MG63 (cell line): ENCODE data around the gene SPC25. TPM values are rescaled to one million over a fixed set of nuclear protein-coding genes. Genes with fewer than 3 reads are reported as not detected.
"Not testable (repeated sequence)": the region's sequence is repeated elsewhere in the genome, so short reads cannot be mapped to it uniquely, and the experiment has no call there.

Experiments
- DNase-seq: peaks from one replicate; pipeline ENCODE4 v3.0.0-alpha.2; 2020
- H3K27me3 ChIP-seq: fragments of 250-450 bp; sonication (Bioruptor Pico); 2 replicates; pipeline ENCODE4 v1.5.1; 2020; ENCODE audit warnings: mild to moderate bottlenecking, moderate library complexity
- H3K36me3 ChIP-seq: fragments of 250-450 bp; sonication (Bioruptor Pico); 2 replicates; pipeline ENCODE4 v1.5.1; 2020; ENCODE audit warnings: mild to moderate bottlenecking, moderate library complexity
- H3K4me3 ChIP-seq: fragments of 250-450 bp; sonication (Bioruptor Pico); 2 replicates; pipeline ENCODE4 v1.5.1; 2020; ENCODE audit warnings: mild to moderate bottlenecking, moderate library complexity
- H3K9me3 ChIP-seq: fragments of 250-450 bp; sonication (Bioruptor Pico); 2 replicates; pipeline ENCODE4 v1.5.1; 2020; ENCODE audit warnings: mild to moderate bottlenecking, moderate library complexity
- total RNA-seq: library from RNA; depleted of rRNA; stranded (reverse); fragments of >200 nt; shearing (Covaris generic); gene quantifications from 2 replicates; pipeline ENCODE4 v1.2.3, GENCODE V29; 2014; ENCODE audit warnings: low replicate concordance

Gene SPC25
- total RNA-seq, 1 experiment from 2014 or later, result 28.1 TPM

DNA sequence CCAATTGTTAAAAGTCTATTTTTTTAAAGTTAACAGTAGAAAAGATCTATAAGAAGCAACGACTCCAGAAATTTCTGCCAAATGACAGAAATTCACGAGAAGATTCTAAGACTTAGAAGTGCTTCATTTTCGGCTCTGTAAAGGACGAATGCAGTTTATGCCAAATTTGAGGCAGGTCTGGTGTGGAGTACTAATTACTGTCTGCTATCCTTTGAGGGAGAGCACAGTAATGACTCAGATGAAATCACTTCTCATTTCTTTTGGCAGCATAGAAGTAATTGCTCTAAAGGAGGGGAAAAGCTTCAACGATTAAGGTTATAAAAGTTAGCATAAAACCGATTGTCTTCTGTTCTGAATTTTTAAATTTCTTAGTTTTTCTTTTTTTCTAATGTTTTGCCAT is 22.2 kb upstream of the SPC25 start:
- no peaks in the 10 kb centered on the region for H3K9me3 ChIP-seq
- peak overlapping the region; percentile 20 for H3K4me3 ChIP-seq
- no peaks in the 10 kb centered on the region for H3K36me3 ChIP-seq
- H3K27me3 ChIP-seq, result peaks cover 25% of the 10 kb centered on the region
- no peak for DNase-seq

GRCh38 chr2:168910330-168910729 is 20.1 kb upstream of the SPC25 start:
- H3K4me3 ChIP-seq, result no peak overlapping the region
- no peaks in the 10 kb centered on the region for H3K9me3 ChIP-seq
- H3K27me3 ChIP-seq, result peaks cover 27% of the 10 kb centered on the region

GRCh38 chr2:168907940-168908662 is 17.9 kb upstream of the SPC25 start:
- no peaks in the 10 kb centered on the region for H3K36me3 ChIP-seq
- no peak overlapping the region for H3K4me3 ChIP-seq
- no peak for DNase-seq
- H3K27me3 ChIP-seq, result peaks cover 45% of the 10 kb centered on the region
- H3K9me3 ChIP-seq, result no peaks in the 10 kb centered on the region

More at GRCh38 chr2:168910330-168910729, 20.1 kb upstream of the SPC25 start:
- no peaks in the 10 kb centered on the region for H3K36me3 ChIP-seq
- DNase-seq, result no peak

- no peak for DNase-seq
- Histone ChIP-seq H3K9me3 (no peaks in the 10 kb centered on the region), H3K36me3 (no peaks in the 10 kb centered on the region), H3K27me3 (peaks cover 39% of the 10 kb centered on the region), H3K4me3 (no peak overlapping the region)
Observed at GRCh38 chr2:168904358-168904757, 14.1 kb upstream of the SPC25 start.

DNA sequence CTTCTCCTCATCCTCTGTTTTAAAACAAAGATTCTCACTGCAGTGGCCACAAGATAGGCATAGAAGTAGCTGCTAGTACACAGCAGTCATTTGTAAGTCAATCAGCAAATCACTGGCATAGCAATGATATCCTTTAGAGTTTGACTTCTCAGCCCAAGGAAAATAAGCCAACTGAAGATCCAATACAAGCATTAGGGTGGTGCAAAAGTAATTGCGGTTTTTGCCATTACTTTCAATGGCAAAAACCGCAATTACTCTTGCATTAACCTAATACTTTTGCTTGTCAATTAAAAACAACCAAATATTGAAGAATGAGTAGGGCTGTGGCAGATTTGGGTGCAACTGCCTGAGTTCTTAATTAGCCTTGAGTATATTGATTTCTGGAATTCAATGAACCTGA is 13.7 kb upstream of the SPC25 start:
- no peak for DNase-seq
- no peaks in the 10 kb centered on the region for H3K9me3 ChIP-seq
- H3K36me3 ChIP-seq, result no peaks in the 10 kb centered on the region
- peaks cover 39% of the 10 kb centered on the region for H3K27me3 ChIP-seq
- no peak overlapping the region for H3K4me3 ChIP-seq

DNA sequence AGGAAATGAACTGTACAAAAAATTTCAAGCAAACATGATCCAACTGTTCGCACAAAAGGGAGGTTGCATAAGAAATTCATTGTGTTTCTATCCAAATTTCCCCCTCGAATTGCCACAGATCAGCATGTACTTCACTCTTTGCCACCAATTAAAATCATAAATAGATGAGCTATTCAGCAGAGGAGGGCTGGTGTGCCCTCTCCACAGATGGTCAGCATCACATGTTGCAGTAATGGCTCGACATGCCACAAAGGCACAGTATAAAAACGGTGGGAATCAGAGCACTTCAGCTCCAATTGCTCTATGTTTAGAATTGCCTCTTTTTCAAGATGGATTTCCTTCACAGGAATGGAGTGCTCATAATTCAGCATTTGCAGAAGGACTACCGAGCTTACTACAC is 10.8 kb upstream of the SPC25 start, which contains the start of gene G6PC2:
TSS of gene G6PC2 (plus strand) at position 289 of the 400 bp plus-strand sequence. CDS start at position 330, 41 bp downstream.
- H3K4me3 ChIP-seq, result no peak within 1 kb of the TSS
- no peak for DNase-seq
- no peaks in the 10 kb centered on the region for H3K9me3 ChIP-seq
- no peaks in the 10 kb centered on the region for H3K36me3 ChIP-seq
- H3K27me3 ChIP-seq, result peaks cover 36% of the 10 kb centered on the region

- Histone ChIP-seq H3K27me3 (peaks cover 10% of the 10 kb centered on the region; the same call in 1 of the 2 replicates), H3K4me3 (no peak overlapping the region), H3K36me3 (no peaks in the 10 kb centered on the region), H3K9me3 (no peaks in the 10 kb centered on the region)
- no peak for DNase-seq
Observed at GRCh38 chr2:168897449-168897848, 7.2 kb upstream of the SPC25 start.

DNA sequence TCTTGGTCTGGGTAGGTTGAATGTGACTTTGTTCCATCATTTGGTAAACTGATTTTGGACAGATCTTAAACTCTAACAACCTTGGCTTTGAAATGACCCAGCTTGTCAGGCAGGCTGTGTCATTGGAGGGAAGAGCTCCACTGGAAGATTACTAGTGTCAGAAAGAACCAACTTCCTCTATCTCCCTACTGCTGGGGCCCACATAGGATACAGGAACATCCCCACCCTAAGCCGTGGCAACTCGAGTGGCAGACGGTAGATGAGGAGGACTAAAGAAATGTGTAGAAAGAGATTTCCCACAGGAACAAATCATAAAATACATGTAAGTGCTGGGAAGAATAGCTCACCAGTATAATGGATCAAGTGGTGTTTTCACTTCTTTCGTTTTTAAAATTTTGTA is 6.6 kb upstream of the SPC25 start:
- no peaks in the 10 kb centered on the region for H3K36me3 ChIP-seq
- no peak for DNase-seq
- H3K4me3 ChIP-seq, result no peak overlapping the region
- H3K9me3 ChIP-seq, result no peaks in the 10 kb centered on the region
- H3K27me3 ChIP-seq, result peaks cover 11% of the 10 kb centered on the region

- no peaks in the 10 kb centered on the region for H3K9me3 ChIP-seq
- DNase-seq, result no peak
- peaks cover 8% of the 10 kb centered on the region for H3K27me3 ChIP-seq
- no peak overlapping the region for H3K4me3 ChIP-seq
- no peaks in the 10 kb centered on the region for H3K36me3 ChIP-seq
Observed at GRCh38 chr2:168895771-168896170, 5.5 kb upstream of the SPC25 start.

DNA sequence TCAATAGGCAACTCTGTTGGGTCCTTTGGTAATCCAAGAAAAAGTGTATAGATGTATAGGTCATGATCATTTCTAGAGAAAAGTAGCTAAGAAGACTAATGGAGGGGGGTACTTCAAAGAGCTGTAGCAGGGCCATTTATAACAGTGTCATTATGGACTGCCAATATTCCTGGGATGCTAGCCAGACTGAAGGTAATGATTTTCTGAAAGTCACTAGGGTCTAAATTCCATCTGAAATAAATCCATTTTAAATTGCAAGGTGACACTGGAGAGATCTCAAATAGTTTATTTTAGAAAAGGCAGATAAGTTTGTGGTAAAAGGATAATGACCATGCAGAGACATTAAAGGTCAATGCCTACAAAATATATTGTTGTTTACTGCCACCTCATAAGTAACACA is 4.5 kb upstream of the SPC25 start:
- Histone ChIP-seq H3K27me3 (peaks cover 8% of the 10 kb centered on the region), H3K36me3 (no peaks in the 10 kb centered on the region), H3K9me3 (no peaks in the 10 kb centered on the region), H3K4me3 (no peak overlapping the region)
- no peak for DNase-seq

DNA sequence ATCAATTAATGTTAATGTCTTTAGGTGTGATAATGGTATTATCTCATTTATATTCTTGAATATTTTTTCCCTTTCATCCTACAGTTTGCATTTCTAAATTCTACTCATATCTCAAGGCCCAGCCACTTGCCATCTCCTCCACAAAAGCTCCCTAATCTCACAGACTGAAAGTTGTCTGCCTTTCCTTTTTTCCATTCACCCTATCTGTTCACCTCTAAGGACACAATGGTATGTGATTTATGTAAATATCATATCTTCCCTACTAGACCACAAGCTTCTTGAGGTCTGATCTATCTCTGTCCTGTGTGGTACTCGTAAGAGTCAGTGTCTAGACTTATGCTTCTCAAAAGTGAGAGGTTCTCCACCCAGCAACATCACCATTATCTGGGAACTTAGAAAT is 3.9 kb upstream of the SPC25 start:
- Histone ChIP-seq H3K9me3 (no peaks in the 10 kb centered on the region), H3K4me3 (no peak overlapping the region), H3K27me3 (peaks cover 8% of the 10 kb centered on the region), H3K36me3 (no peaks in the 10 kb centered on the region)
- DNase-seq, result no peak

- peaks cover 8% of the 10 kb centered on the region for H3K27me3 ChIP-seq
- DNase-seq, result no peak
Observed at GRCh38 chr2:168892327-168892726, 2.1 kb upstream of the SPC25 start.

DNA sequence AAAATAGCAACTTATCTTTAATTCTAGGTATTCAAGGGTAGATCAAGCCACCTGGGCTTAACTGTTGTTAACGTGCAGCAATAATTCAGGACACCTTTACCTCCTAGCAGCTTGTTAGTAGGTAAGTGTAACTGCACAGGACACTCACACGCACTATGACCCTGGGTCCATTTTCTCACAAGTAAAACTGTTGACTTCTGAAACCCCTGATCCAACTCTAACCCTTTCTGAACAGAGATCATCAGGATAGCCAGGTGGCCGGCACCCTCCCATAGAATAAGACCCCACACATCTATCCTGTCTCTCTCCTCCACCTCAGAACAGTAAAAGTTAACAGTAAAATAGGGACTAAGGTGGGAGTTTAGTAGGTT is 610 bp downstream of the SPC25 start:
- H3K27me3 ChIP-seq, result peaks cover 8% of the 10 kb centered on the region
- peak overlapping the region; percentile 86 for H3K4me3 ChIP-seq
- peaks cover 26% of the 10 kb centered on the region for H3K36me3 ChIP-seq
- no peaks in the 10 kb centered on the region for H3K9me3 ChIP-seq
- no peak for DNase-seq

More at GRCh38 chr2:168892327-168892726, 2.1 kb upstream of the SPC25 start:
- Histone ChIP-seq H3K9me3 (no peaks in the 10 kb centered on the region), H3K36me3 (peaks cover 12% of the 10 kb centered on the region), H3K4me3 (no peak overlapping the region)

GRCh38 chr2:168884975-168885374 is 5.3 kb downstream of the SPC25 start:
- Histone ChIP-seq H3K4me3 (no peak overlapping the region), H3K9me3 (no peaks in the 10 kb centered on the region), H3K27me3 (no peaks in the 10 kb centered on the region), H3K36me3 (peaks cover 26% of the 10 kb centered on the region)
- no peak for DNase-seq

DNA sequence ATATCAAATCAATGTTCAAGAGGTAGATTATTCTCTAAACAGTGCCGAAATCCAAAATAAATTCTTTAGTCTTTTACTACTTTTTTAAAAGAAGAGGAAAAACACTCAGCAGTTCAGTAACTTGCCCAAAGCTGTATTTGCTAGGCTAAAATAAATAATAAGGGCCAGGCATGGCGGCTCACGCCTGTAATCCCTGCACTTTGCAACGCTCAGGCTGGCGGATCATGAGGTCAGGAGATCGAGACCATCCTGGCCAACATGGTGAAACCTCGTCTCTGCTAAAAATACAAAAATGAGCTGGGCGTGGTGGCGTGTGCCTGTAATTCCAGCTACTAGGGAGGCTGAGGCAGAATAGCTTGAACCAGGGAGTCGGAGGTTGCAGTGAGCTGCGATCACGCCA is 8.1 kb downstream of the SPC25 start:
- peaks cover 14% of the 10 kb centered on the region for H3K36me3 ChIP-seq
- DNase-seq, H3K27me3 ChIP-seq, H3K4me3 ChIP-seq, H3K9me3 ChIP-seq: not testable (repeated sequence)

DNA sequence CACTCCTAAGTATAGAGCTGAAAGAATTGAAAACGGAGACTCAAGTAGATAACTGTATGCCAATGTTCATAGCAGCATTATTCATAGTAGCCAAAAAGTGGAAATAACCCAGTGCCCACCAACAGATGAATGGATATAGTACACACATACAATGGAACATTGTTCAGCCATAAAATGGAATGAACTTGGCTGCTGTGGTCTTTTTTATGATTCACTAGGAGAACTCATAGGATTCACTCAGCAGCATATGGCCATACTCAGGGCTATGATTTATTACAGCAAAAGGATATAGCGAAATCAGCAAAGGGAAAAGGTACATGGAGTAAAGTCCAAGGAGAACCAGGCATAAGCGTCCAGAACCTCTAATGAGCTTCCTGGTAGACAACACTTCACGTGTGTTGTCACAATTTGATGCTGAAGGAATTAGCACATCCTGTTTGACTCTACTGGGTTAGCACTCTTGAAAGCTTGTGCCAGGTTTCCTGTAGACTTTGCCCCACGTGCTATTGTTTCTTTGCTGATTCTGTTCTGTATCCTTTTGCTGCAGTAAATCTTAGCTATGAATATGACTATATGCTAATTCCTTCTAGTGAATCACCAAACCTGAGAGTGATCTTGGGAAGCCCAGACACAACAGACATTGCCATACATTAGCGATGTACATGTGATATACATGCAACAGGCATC is 15.7 kb downstream of the SPC25 start:
- no peak for DNase-seq
- Histone ChIP-seq H3K27me3 (no peaks in the 10 kb centered on the region), H3K4me3 (no peak overlapping the region), H3K9me3 (no peaks in the 10 kb centered on the region), H3K36me3 (peaks cover 30% of the 10 kb centered on the region)

DNA sequence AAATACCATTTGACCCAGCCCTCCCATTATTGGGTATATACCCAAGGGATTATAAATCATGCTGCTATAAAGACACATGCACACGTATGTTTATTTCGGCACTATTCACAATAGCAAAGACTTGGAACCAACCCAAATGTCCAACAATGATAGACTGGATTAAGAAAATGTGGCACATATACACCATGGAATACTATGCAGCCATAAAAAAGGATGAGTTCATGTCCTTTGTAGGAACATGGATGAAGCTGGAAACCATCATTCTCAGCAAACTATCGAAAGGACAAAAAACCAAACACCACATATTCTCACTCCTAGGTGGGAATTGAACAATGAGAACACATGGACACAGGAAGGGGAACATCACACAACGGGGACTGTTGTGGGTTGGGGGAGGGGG is 19.4 kb downstream of the SPC25 start:
- H3K4me3 ChIP-seq, DNase-seq, H3K9me3 ChIP-seq, H3K27me3 ChIP-seq: not testable (repeated sequence)
- peaks cover 32% of the 10 kb centered on the region for H3K36me3 ChIP-seq

GRCh38 chr2:168870369-168870768 is 19.9 kb downstream of the SPC25 start:
- not testable (repeated sequence) for H3K27me3 ChIP-seq, H3K4me3 ChIP-seq, DNase-seq, H3K9me3 ChIP-seq
- H3K36me3 ChIP-seq, result peaks cover 33% of the 10 kb centered on the region
